ENCODE results near the gene YIPF1.
"Not testable (repeated sequence)": the region's sequence is repeated elsewhere in the genome, so short reads cannot be mapped to it uniquely, and the experiment has no call there.

Gene YIPF1

GRCh38 chr1:53896635-53897229, 7.1 kb upstream of the YIPF1 start:
- H3K4me3 ChIP-seq (ENCODE audit: low read length) = no peak overlapping the region
- no peak for DNase-seq (ENCODE audit: low read depth, low spot score)

- no peak overlapping the region for H3K4me3 ChIP-seq (ENCODE audit: low read length)
- DNase-seq (ENCODE audit: low read depth, low spot score) = no peak
These were observed 5.8 kb upstream of the YIPF1 start for GRCh38 chr1:53895421-53895820.

DNA sequence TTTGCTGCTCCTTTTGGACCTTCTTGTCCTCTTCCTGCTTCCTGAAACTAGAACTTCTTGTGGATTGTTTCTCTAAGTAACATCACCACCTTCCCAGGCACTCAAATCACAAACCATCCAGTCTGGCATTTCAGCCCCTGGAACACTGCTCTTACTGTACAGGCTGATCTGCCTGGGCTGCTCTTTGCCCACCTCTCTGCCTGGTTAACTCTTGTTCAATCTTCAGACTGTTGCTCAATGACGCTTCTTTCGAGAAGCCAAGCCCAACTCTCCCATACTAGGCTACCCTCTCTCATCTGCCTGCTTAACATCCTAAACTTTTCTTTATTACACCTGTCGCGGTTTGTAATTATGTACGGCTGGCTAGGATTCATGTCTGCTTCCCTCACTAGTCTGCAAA, 5.0 kb upstream of the YIPF1 start:
- DNase-seq (ENCODE audit: low read depth, low spot score) = no peak
- H3K4me3 ChIP-seq (ENCODE audit: low read length) = no peak overlapping the region

DNA sequence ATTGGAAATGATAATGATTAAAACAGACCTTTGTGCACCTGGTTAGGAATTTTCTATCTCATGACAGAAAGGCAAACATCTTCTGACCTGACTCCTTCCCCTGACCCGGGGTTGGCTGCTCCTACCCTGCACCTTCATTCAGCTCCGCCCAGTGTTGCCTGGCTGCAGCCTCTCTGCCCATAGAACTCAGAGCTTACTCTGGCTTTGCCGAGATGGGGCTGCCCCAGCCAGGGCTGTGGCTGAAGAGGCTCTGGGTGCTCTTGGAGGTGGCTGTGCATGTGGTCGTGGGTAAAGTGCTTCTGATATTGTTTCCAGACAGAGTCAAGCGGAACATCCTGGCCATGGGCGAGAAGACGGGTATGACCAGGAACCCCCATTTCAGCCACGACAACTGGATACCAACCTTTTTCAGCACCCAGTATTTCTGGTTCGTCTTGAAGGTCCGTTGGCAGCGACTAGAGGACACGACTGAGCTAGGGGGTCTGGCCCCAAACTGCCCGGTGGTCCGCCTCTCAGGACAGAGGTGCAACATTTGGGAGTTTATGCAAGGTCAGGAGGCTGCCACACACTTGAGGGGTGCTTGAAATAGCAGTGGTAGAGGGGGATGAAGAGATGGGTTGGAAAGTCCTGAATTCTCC, 4.5 kb upstream of the YIPF1 start, which contains the start of gene DIO1:
Gene DIO1 (plus strand): TSS at position 189 of the 638 bp plus-strand sequence. CDS start 24 bp downstream, at position 213.
- no peak within 1 kb of the TSS for H3K4me3 ChIP-seq (ENCODE audit: low read length)
- no peak for DNase-seq (ENCODE audit: low read depth, low spot score)

GRCh38 chr1:53892911-53893310, 3.3 kb upstream of the YIPF1 start:
- no peak for DNase-seq (ENCODE audit: low read depth, low spot score)
- H3K4me3 ChIP-seq (ENCODE audit: low read length) = no peak overlapping the region

DNA sequence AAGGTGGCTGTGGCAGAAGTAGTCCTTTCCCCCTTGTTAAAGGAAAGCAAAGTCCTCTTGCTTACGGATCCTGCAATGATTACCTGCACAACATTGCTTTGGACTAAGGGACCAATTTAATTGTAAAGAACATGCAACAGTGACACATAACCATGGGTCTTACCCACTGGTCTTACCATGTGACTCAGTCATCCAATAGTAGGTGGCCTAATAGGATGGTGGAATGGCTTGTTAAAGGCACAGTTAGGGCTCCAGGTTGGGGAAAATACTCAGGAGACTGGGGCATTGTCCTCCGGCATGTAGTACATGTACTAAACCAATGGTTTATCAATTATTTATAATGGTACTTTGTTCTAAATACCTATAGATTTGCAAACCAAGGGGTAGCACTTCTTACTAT, 2.1 kb upstream of the YIPF1 start:
- no peak overlapping the region for H3K4me3 ChIP-seq (ENCODE audit: low read length)
- DNase-seq (ENCODE audit: low read depth, low spot score) = no peak

GRCh38 chr1:53891018-53891417, 1.4 kb upstream of the YIPF1 start:
- no peak for DNase-seq (ENCODE audit: low read depth, low spot score)
- no peak overlapping the region for H3K4me3 ChIP-seq (ENCODE audit: low read length)

DNA sequence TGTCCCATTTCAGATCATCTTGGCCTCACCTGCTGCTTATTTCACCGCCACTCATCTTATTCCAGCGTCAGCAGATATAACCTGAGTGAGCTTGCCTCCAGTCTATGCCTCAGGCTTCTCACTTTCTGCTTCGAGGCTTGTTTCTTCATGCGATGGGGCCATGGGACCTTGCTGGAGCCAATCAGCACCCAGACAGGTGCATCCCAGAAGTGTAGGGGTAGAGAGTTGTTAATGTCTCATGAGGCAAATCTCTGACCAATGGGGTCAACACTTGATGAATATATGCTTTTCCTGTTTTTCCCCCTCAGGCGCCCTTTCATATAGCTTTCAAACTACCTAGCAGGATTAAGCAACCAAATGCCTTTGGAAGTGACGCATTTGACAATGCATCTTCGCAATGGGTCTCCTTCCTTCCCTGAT, 935 bp upstream of the YIPF1 start:
- no peak for DNase-seq (ENCODE audit: low read depth, low spot score)
- no peak overlapping the region for H3K4me3 ChIP-seq (ENCODE audit: low read length)

DNA sequence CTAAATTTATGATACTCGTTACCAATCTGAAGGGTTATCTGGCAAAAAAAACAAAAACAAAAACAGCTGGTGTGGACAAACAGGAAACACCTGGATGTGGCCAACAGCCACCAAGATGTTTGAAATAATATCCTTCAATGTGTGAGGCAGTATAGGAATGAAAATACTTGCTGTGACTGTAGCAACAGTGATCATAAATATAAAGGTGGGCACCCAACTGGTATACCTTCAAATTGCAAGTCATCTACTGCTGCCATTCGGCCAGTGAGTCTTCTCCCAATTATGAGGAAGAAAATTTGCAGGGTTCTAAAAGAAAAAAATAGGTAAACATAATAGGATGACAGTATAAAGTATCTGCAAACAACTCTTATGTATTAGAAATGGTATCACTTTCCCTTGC, 916 bp downstream of the YIPF1 start:
- no peak for DNase-seq (ENCODE audit: low read depth, low spot score)
- H3K4me3 ChIP-seq (ENCODE audit: low read length) = peak overlapping the region; percentile 94

GRCh38 chr1:53883600-53883999, 6.0 kb downstream of the YIPF1 start:
- not testable (repeated sequence) for DNase-seq (ENCODE audit: low read depth, low spot score); H3K4me3 ChIP-seq (ENCODE audit: low read length)

DNA sequence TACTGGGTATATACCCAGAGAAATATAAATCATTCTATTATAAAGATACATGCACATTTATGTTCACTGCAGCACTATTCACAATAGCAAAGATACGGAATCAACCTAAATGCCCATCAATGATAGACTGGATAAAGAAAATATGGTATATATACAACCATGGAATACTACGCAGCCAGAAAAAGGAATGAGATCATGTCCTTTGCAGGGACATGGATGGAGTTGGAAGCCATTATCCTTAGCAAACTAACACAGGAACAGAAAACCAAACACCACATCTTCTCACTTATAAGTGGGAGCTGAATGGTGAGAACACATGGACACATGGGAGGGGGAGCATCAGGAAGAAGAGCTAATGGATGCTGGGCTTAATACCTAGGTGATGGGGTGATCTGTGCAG, 7.7 kb downstream of the YIPF1 start:
- H3K4me3 ChIP-seq (ENCODE audit: low read length); DNase-seq (ENCODE audit: low read depth, low spot score): not testable (repeated sequence)

GRCh38 chr1:53878492-53879105, 11.0 kb downstream of the YIPF1 start:
- H3K4me3 ChIP-seq (ENCODE audit: low read length) = no peak overlapping the region
- no peak for DNase-seq (ENCODE audit: low read depth, low spot score)

- not testable (repeated sequence) for DNase-seq (ENCODE audit: low read depth, low spot score)
These were observed 14.4 kb downstream of the YIPF1 start for GRCh38 chr1:53875150-53875549.

GRCh38 chr1:53871773-53872484, 17.7 kb downstream of the YIPF1 start:
- DNase-seq (ENCODE audit: low read depth, low spot score) = no peak
- no peak overlapping the region for H3K4me3 ChIP-seq (ENCODE audit: low read length)

More at GRCh38 chr1:53875150-53875549, 14.4 kb downstream of the YIPF1 start:
- not testable (repeated sequence) for H3K4me3 ChIP-seq (ENCODE audit: low read length)

- no peak for DNase-seq (ENCODE audit: low read depth, low spot score)
- H3K4me3 ChIP-seq (ENCODE audit: low read length) = no peak overlapping the region
These were observed 18.4 kb downstream of the YIPF1 start for GRCh38 chr1:53871221-53871620.

- no peak overlapping the region for H3K4me3 ChIP-seq (ENCODE audit: low read length)
- DNase-seq (ENCODE audit: low read depth, low spot score) = no peak
These were observed 20.0 kb downstream of the YIPF1 start for GRCh38 chr1:53869454-53870117.

DNA sequence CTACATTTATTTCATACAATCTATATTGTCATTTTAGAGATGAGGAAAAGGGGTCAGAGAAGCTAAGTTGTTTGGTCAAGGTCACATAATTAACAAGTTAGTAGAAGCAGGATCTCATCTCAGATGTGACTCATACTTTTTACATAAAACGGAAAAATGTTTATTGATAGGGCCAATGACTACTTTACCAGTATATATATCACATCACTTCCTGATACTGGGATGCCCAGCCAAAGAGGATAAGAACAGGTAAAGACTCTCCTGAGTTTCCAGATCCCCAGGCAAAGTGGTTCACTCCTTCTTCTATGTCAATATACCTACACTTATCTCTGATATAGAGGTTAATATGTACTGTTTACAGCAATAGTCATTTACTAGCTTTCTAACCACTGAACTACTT, 21.0 kb downstream of the YIPF1 start:
- no peak for DNase-seq (ENCODE audit: low read depth, low spot score)
- H3K4me3 ChIP-seq (ENCODE audit: low read length) = no peak overlapping the region

DNA sequence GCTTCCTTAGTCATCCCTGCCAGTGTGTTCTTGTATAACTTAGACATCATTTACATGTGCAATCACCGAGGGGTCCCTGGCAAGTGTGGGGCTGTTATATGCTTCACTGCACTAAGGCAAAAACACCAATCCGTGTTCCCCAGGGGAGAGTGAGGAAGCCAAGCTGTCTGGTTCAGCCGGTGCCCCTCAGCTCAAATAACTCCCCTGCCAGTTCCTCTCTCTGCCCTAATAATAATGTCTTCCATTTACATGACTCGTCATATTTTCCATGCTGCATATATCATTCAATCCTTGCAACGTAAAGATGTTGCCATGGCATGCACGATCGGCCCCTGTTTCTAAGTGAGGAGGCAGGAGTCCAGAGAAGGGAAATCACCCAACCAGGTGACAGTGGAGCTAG, 27.1 kb downstream of the YIPF1 start:
- no peak for DNase-seq (ENCODE audit: low read depth, low spot score)
- no peak overlapping the region for H3K4me3 ChIP-seq (ENCODE audit: low read length)

- H3K4me3 ChIP-seq (ENCODE audit: low read length) = no peak overlapping the region
- peak; percentile 41 for DNase-seq (ENCODE audit: low read depth, low spot score)
These were observed 28.6 kb downstream of the YIPF1 start for GRCh38 chr1:53860967-53861411.
